Measurements from ENCODE around the gene SYCP1. TPM values are rescaled to one million over a fixed set of nuclear protein-coding genes. Genes with fewer than 3 reads are reported as not detected.
"Not testable (repeated sequence)": the region's sequence is repeated elsewhere in the genome, so short reads cannot be mapped to it uniquely, and the experiment has no call there.

SYCP1 gene
- total and polyA plus RNA-seq, 2 donors = 0.05 to 0.07 TPM

- Histone ChIP-seq H3K9me3 (ENCODE audit: control insufficient read depth in 2 of 2, insufficient read depth in 1 of 2, low read length in 1 of 2) (no peaks in the 10 kb centered on the region), H3K4me1 (ENCODE audit: control insufficient read depth in 2 of 2, insufficient read depth in 2 of 2, low read length in 2 of 2) (no peaks in the 10 kb centered on the region), H3K27ac (ENCODE audit: low read depth in 1 of 2, low read length in 1 of 2) (no peak overlapping the region), H3K36me3 (ENCODE audit: control insufficient read depth in 2 of 2, insufficient read depth in 2 of 2, low read length in 1 of 2) (no peaks in the 10 kb centered on the region), H3K27me3 (ENCODE audit: control insufficient read depth in 2 of 2, insufficient read depth in 1 of 2, low read length in 1 of 2) (no peaks in the 10 kb centered on the region), H3K4me3 (ENCODE audit: low read length in 2 of 2) (no peak overlapping the region)
- no peak for DNase-seq (ENCODE audit: low read depth in 6 of 9, low spot score in 9 of 9)
- 91% methylated on average over 2 of the region's 2 CpGs for WGBS
Observed at GRCh38 chr1:115006191-115006590, 151.5 kb downstream of the SYCP1 start.

GRCh38 chr1:115012006-115012405, 157.3 kb downstream of the SYCP1 start:
- no peaks in the 10 kb centered on the region for H3K36me3 ChIP-seq (ENCODE audit: control insufficient read depth in 2 of 2, insufficient read depth in 2 of 2, low read length in 1 of 2)
- no peak overlapping the region for H3K27ac ChIP-seq (ENCODE audit: low read depth in 1 of 2, low read length in 1 of 2)
- no peak for DNase-seq (ENCODE audit: low read depth in 6 of 9, low spot score in 9 of 9)
- no peaks in the 10 kb centered on the region for H3K27me3 ChIP-seq (ENCODE audit: control insufficient read depth in 2 of 2, insufficient read depth in 1 of 2, low read length in 1 of 2)
- no peaks in the 10 kb centered on the region for H3K9me3 ChIP-seq (ENCODE audit: control insufficient read depth in 2 of 2, insufficient read depth in 1 of 2, low read length in 1 of 2)
- H3K4me1 ChIP-seq (ENCODE audit: control insufficient read depth in 2 of 2, insufficient read depth in 2 of 2, low read length in 2 of 2) = no peaks in the 10 kb centered on the region
- H3K4me3 ChIP-seq (ENCODE audit: low read length in 2 of 2) = no peak overlapping the region
- 95% methylated on average over 1 of the region's 1 CpG for WGBS

- WGBS = 90% methylated on average over 1 of the region's 1 CpG
- no peaks in the 10 kb centered on the region for H3K27me3 ChIP-seq (ENCODE audit: control insufficient read depth in 2 of 2, insufficient read depth in 1 of 2, low read length in 1 of 2)
- DNase-seq (ENCODE audit: low read depth in 6 of 9, low spot score in 9 of 9) = no peak
- no peaks in the 10 kb centered on the region for H3K4me1 ChIP-seq (ENCODE audit: control insufficient read depth in 2 of 2, insufficient read depth in 2 of 2, low read length in 2 of 2)
- no peak overlapping the region for H3K27ac ChIP-seq (ENCODE audit: low read depth in 1 of 2, low read length in 1 of 2)
- no peak overlapping the region for H3K4me3 ChIP-seq (ENCODE audit: low read length in 2 of 2)
- H3K9me3 ChIP-seq (ENCODE audit: control insufficient read depth in 2 of 2, insufficient read depth in 1 of 2, low read length in 1 of 2) = no peaks in the 10 kb centered on the region
- no peaks in the 10 kb centered on the region for H3K36me3 ChIP-seq (ENCODE audit: control insufficient read depth in 2 of 2, insufficient read depth in 2 of 2, low read length in 1 of 2)
Observed at GRCh38 chr1:115012434-115012833, 157.8 kb downstream of the SYCP1 start.

- H3K4me1 ChIP-seq (ENCODE audit: control insufficient read depth in 2 of 2, insufficient read depth in 2 of 2, low read length in 2 of 2) = no peaks in the 10 kb centered on the region
- 93% methylated on average over 2 of the region's 2 CpGs for WGBS
- H3K36me3 ChIP-seq (ENCODE audit: control insufficient read depth in 2 of 2, insufficient read depth in 2 of 2, low read length in 1 of 2) = no peaks in the 10 kb centered on the region
- H3K27ac ChIP-seq (ENCODE audit: low read depth in 1 of 2, low read length in 1 of 2) = no peak overlapping the region
- H3K4me3 ChIP-seq (ENCODE audit: low read length in 2 of 2) = no peak overlapping the region
- DNase-seq (ENCODE audit: low read depth in 6 of 9, low spot score in 9 of 9) = no peak
- no peaks in the 10 kb centered on the region for H3K27me3 ChIP-seq (ENCODE audit: control insufficient read depth in 2 of 2, insufficient read depth in 1 of 2, low read length in 1 of 2)
- H3K9me3 ChIP-seq (ENCODE audit: control insufficient read depth in 2 of 2, insufficient read depth in 1 of 2, low read length in 1 of 2) = no peaks in the 10 kb centered on the region
Observed at GRCh38 chr1:115013792-115014191, 159.1 kb downstream of the SYCP1 start.

- not testable (repeated sequence) for H3K4me3 ChIP-seq (ENCODE audit: low read length in 2 of 2); H3K27me3 ChIP-seq (ENCODE audit: control insufficient read depth in 2 of 2, insufficient read depth in 1 of 2, low read length in 1 of 2); DNase-seq (ENCODE audit: low read depth in 6 of 9, low spot score in 9 of 9); H3K27ac ChIP-seq (ENCODE audit: low read depth in 1 of 2, low read length in 1 of 2); H3K9me3 ChIP-seq (ENCODE audit: control insufficient read depth in 2 of 2, insufficient read depth in 1 of 2, low read length in 1 of 2); H3K4me1 ChIP-seq (ENCODE audit: control insufficient read depth in 2 of 2, insufficient read depth in 2 of 2, low read length in 2 of 2); H3K36me3 ChIP-seq (ENCODE audit: control insufficient read depth in 2 of 2, insufficient read depth in 2 of 2, low read length in 1 of 2)
- 95% methylated on average over 9 of the region's 9 CpGs for whole genome bisulfite sequencing
Observed at GRCh38 chr1:115019549-115019948, 164.9 kb downstream of the SYCP1 start.

GRCh38 chr1:115021145-115021544, 166.5 kb downstream of the SYCP1 start:
- no peaks in the 10 kb centered on the region for H3K4me1 ChIP-seq (ENCODE audit: control insufficient read depth in 2 of 2, insufficient read depth in 2 of 2, low read length in 2 of 2)
- H3K36me3 ChIP-seq (ENCODE audit: control insufficient read depth in 2 of 2, insufficient read depth in 2 of 2, low read length in 1 of 2) = no peaks in the 10 kb centered on the region

GRCh38 chr1:115023593-115023992, 168.9 kb downstream of the SYCP1 start:
- Histone ChIP-seq H3K36me3 (ENCODE audit: control insufficient read depth in 2 of 2, insufficient read depth in 2 of 2, low read length in 1 of 2) (no peaks in the 10 kb centered on the region), H3K27me3 (ENCODE audit: control insufficient read depth in 2 of 2, insufficient read depth in 1 of 2, low read length in 1 of 2) (no peaks in the 10 kb centered on the region), H3K9me3 (ENCODE audit: control insufficient read depth in 2 of 2, insufficient read depth in 1 of 2, low read length in 1 of 2) (no peaks in the 10 kb centered on the region), H3K4me1 (ENCODE audit: control insufficient read depth in 2 of 2, insufficient read depth in 2 of 2, low read length in 2 of 2) (no peaks in the 10 kb centered on the region), H3K27ac (ENCODE audit: low read depth in 1 of 2, low read length in 1 of 2) (no peak overlapping the region), H3K4me3 (ENCODE audit: low read length in 2 of 2) (no peak overlapping the region)
- no peak for DNase-seq (ENCODE audit: low read depth in 6 of 9, low spot score in 9 of 9)

More at GRCh38 chr1:115021145-115021544, 166.5 kb downstream of the SYCP1 start:
- WGBS = 89% methylated on average over 1 of the region's 1 CpG
- Histone ChIP-seq H3K27ac (ENCODE audit: low read depth in 1 of 2, low read length in 1 of 2) (no peak overlapping the region), H3K4me3 (ENCODE audit: low read length in 2 of 2) (no peak overlapping the region), H3K9me3 (ENCODE audit: control insufficient read depth in 2 of 2, insufficient read depth in 1 of 2, low read length in 1 of 2) (no peaks in the 10 kb centered on the region), H3K27me3 (ENCODE audit: control insufficient read depth in 2 of 2, insufficient read depth in 1 of 2, low read length in 1 of 2) (no peaks in the 10 kb centered on the region)
- DNase-seq (ENCODE audit: low read depth in 6 of 9, low spot score in 9 of 9) = no peak

GRCh38 chr1:115029526-115029925, 174.9 kb downstream of the SYCP1 start, which contains the start of gene TSHB:
Gene TSHB (plus strand): TSS chr1:115029826. CDS start chr1:115033363, 3,537 bp downstream.
- H3K27me3 ChIP-seq (ENCODE audit: control insufficient read depth in 2 of 2, insufficient read depth in 1 of 2, low read length in 1 of 2) = no peaks in the 10 kb centered on the region
- no peaks in the 10 kb centered on the region for H3K9me3 ChIP-seq (ENCODE audit: control insufficient read depth in 2 of 2, insufficient read depth in 1 of 2, low read length in 1 of 2)
- no peak within 1 kb of the TSS for H3K27ac ChIP-seq (ENCODE audit: low read depth in 1 of 2, low read length in 1 of 2)
- no peaks in the 10 kb centered on the region for H3K36me3 ChIP-seq (ENCODE audit: control insufficient read depth in 2 of 2, insufficient read depth in 2 of 2, low read length in 1 of 2)
- no peaks in the 10 kb centered on the region for H3K4me1 ChIP-seq (ENCODE audit: control insufficient read depth in 2 of 2, insufficient read depth in 2 of 2, low read length in 2 of 2)
- no peak for DNase-seq (ENCODE audit: low read depth in 6 of 9, low spot score in 9 of 9)
- no peak within 1 kb of the TSS for H3K4me3 ChIP-seq (ENCODE audit: low read length in 2 of 2)

GRCh38 chr1:115031595-115031994, 176.9 kb downstream of the SYCP1 start:
- Histone ChIP-seq H3K9me3 (ENCODE audit: control insufficient read depth in 2 of 2, insufficient read depth in 1 of 2, low read length in 1 of 2) (no peaks in the 10 kb centered on the region), H3K27ac (ENCODE audit: low read depth in 1 of 2, low read length in 1 of 2) (no peak overlapping the region), H3K4me1 (ENCODE audit: control insufficient read depth in 2 of 2, insufficient read depth in 2 of 2, low read length in 2 of 2) (no peaks in the 10 kb centered on the region), H3K4me3 (ENCODE audit: low read length in 2 of 2) (no peak overlapping the region), H3K27me3 (ENCODE audit: control insufficient read depth in 2 of 2, insufficient read depth in 1 of 2, low read length in 1 of 2) (no peaks in the 10 kb centered on the region), H3K36me3 (ENCODE audit: control insufficient read depth in 2 of 2, insufficient read depth in 2 of 2, low read length in 1 of 2) (no peaks in the 10 kb centered on the region)
- 91% methylated on average over 2 of the region's 2 CpGs for WGBS
- no peak for DNase-seq (ENCODE audit: low read depth in 6 of 9, low spot score in 9 of 9)

GRCh38 chr1:115035652-115036051, 181.0 kb downstream of the SYCP1 start:
- no peaks in the 10 kb centered on the region for H3K4me1 ChIP-seq (ENCODE audit: control insufficient read depth in 2 of 2, insufficient read depth in 2 of 2, low read length in 2 of 2)
- H3K9me3 ChIP-seq (ENCODE audit: control insufficient read depth in 2 of 2, insufficient read depth in 1 of 2, low read length in 1 of 2) = no peaks in the 10 kb centered on the region
- no peak overlapping the region for H3K27ac ChIP-seq (ENCODE audit: low read depth in 1 of 2, low read length in 1 of 2)
- 94% methylated on average over 1 of the region's 1 CpG for WGBS
- H3K4me3 ChIP-seq (ENCODE audit: low read length in 2 of 2) = no peak overlapping the region
- no peaks in the 10 kb centered on the region for H3K27me3 ChIP-seq (ENCODE audit: control insufficient read depth in 2 of 2, insufficient read depth in 1 of 2, low read length in 1 of 2)
- DNase-seq (ENCODE audit: low read depth in 6 of 9, low spot score in 9 of 9) = no peak
- H3K36me3 ChIP-seq (ENCODE audit: control insufficient read depth in 2 of 2, insufficient read depth in 2 of 2, low read length in 1 of 2) = no peaks in the 10 kb centered on the region
